Measurements from ENCODE around the gene ATOSA.

- no peak for TF ChIP-seq POLR2A (IDR thresholded peaks at IDR 0.05; ENCODE audit: low read depth)
- TF ChIP-seq CTCF (IDR thresholded peaks at IDR 0.05), result no peak
- TF ChIP-seq EP300 (IDR thresholded peaks at IDR 0.05), result no peak
Measured at GRCh38 chr15:52702390-52702789, 23.2 kb upstream of the ATOSA start.
